HG03342 (cell line): ENCODE data around the gene NFIX.

Source experiments
- ATAC-seq: cut with Tn5 transposase; IDR thresholded peaks from one replicate; pipeline ENCODE4 v1.9.1; 2021; ENCODE audit warnings: mild to moderate bottlenecking, moderate library complexity; ENCODE audit not compliant: unreplicated experiment

Gene NFIX

DNA sequence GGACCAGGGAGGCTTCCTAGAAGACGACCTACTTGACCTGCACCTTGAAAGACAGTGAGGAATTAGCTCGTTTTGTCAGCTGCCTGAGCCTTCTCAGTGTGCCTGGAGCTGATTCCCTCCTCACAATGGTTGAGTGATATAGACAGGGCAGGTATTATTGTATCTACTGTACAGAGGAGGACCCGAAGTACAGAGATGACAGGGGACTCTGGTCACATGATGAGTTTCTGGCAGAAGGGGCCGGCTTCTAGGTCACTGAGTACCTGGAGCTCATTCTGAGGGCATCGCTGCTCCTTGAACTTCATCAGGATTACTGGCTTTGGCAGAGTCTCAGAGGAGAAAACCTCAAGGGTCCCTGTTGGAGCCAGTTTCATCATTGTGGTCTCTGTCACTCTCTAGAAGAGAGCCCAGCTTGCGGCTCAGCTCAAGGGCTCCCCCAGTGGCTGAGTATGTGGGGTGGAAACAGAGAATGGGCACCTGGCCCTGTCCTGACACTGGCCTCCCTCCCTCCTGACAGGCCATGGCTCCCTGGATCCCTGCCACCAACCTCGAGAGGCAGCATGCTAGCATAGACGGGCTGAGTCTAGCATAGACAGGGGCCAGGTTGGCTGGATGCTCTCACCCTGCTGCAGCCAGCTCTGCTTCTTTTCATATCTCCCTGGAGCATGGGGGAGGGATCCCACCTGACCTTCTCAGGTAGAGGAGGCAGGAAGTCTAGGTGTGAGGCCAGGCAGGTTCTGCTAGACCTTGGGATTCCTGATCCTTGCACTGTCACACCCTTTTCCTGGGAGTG, 38.7 kb downstream of the NFIX start:
- no peak for ATAC-seq

DNA sequence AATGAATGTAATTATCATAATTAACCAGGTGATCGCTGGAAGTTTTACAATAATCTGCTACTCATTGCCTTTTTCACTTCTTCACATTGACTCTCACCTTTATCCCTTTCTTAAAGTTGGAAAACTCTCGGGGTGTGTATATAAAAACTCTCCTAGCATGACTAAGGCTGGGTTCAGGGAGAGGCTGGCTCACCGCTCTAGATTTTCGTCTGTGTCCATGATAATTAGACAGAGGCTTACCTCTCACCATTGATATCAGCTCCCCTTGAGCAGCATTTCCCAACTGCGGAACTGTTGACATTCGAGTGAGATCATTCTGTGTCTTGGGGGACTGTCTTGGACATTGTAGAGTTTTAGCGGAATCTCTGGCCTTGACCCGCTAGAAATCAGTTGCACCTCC, 39.4 kb downstream of the NFIX start:
- ATAC-seq = no peak

DNA sequence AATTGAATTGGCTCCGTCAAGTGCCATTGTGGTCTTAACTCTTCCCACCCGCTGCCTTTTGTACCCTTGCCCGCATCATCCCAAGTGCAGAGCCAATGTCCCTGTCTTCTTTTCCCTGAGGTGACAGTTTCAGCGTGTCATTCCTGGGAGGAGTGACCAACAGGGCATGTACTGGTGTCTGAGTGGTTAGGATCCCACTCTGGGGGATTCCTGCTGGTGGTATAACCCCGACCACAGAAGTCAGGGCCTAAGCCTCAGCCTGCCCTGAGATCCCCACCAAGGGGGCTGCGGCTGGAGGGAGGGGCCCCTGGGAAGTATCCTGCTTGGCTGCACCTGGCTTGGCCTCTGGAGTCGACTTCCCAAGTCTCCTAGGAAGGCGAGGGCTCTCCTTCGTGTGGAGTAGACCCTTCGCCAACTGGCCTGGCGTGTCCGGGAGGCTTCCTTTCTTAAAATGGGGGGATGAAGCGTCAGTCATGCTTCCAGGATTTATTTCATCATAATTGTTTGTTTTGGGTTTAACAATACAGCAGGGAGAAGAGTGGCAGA, 40.6 kb downstream of the NFIX start:
- no peak for ATAC-seq

DNA sequence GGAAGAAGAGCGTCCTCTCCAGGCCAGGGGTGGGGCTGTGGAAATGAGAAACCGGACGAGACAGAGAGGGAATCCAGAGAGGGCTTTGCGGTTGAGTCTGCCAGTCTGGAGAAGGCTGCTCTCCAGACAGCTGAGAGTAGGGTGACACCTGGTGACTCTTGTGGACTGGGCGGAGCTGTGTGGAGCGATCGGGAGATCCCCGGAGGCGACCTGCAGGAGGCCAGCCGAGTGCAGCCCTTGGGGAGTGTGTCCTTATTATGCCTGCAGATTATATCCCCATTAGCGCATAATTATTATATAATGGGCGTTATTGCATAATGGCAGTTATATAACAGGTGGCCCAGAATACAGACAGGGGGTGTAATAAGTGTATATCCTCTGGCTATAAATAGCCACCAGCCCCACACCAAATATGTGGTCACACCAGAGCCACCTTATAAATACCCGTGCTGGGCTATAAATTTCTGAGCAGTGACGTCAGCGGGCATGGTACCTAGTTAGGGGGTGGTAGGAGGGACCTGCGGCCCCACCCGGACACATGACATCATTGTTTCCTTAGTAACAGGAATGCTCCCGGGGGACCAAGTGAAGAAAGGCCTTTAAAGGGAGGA, 41.2 kb downstream of the NFIX start:
- no peak for ATAC-seq

DNA sequence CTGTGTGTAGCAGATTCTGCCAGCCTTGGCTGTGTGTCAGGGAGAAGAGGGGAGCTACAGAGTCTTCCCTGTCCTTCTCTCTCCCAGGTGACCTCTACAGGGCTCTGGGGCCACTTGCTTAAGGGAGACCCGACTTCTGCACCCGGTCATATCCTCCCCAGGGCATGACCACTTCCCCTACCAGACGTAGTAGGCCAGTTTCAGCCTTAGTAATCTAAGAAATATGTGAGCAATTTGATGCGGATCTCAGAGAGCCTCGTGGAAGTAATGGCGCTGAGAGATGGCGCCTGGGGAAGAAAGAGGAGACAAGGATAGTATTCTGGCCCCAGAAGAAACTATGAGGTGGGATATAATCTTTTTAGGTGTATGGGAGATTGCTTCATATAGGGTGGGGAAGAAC, 41.9 kb downstream of the NFIX start:
- no peak for ATAC-seq

DNA sequence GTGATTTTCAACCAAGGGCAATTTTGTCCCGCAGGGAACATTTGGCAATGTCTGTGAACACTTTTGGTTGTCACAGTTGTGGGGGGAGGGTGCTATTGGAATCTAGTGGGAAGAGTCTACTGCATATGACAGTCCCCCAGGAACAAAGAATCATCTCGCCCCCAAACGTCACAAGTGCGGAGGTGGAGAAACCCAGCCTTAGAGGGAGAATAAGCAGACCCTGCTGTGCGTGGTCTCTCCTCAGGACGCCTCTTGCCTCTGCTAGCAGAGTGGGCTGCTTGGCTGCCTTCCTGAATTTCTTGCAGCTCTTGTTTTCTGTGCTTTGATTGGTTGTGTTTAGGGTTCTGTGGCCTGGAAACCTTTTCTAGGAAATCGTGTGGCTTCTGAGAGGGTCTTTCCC, 42.5 kb downstream of the NFIX start:
- no peak for ATAC-seq

DNA sequence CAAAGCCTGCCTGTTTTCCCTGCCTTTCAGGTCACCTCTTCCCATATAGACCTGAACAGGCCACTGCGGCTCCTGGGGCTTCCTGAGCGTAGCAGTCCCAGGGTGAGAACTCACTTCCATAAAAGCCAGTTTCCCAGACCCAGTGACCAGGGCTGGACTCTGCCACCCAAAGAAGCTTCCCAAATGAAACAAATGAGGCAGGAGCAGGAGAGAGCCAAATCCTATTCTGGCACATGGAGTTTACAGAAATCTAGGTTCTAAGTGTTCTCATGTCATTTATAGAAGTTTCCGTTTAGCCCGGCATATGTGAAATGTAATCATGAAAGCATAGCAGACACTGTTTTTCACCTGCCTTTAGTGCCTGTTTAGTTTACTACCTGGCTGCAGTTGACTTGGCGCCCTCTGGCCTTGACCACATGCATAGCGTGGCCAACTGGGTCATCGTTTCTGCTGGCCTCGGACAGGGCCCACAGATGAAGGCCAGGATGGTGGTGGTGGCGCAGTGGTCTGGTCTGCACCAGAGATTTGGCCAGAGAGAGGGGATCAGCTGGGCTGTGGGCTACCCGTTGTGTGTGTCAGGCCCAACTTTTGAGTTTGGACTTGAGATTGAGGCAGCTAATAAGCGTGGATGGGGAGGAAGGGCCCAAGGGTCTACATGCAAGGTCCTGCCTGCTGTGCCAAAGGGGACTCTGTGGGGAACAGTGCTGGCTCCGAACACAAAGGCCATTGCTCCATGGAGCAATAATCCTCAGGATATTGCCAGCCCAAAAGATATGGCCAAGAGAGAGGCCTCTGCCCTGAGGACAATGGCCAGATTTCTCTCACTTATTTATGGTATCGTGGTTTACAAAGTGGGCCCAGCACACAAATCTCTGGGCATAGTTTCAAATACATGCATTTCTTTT, 43.3 kb downstream of the NFIX start:
- no peak for ATAC-seq

DNA sequence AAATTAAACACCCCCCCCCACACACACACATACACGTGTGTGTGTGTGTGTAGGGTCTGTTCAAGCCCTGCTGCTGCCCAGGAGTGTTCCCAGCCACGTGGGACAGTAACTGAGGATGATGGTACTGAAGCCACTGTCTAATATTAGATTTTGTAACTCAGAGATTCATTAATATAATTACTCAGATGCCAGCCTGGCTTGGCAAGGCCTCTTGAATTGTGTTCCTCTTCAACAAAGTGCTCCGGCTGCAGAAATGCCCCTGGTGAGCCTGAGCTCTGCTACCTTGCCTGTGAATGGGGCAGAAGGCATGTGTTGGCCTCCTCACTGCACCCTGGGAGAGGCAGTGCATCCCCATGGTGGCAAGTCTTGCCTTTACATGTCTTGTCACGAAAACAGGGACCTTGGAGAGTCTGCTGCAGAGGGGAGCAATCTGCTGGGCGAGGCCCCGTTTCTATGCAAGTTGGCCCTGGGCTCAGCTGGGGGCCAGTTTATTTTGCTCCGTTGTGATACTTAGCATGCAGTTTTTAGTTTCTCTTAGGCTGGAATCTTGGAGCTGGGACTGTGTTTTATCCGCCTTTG, 44.0 kb downstream of the NFIX start:
- ATAC-seq = no peak

DNA sequence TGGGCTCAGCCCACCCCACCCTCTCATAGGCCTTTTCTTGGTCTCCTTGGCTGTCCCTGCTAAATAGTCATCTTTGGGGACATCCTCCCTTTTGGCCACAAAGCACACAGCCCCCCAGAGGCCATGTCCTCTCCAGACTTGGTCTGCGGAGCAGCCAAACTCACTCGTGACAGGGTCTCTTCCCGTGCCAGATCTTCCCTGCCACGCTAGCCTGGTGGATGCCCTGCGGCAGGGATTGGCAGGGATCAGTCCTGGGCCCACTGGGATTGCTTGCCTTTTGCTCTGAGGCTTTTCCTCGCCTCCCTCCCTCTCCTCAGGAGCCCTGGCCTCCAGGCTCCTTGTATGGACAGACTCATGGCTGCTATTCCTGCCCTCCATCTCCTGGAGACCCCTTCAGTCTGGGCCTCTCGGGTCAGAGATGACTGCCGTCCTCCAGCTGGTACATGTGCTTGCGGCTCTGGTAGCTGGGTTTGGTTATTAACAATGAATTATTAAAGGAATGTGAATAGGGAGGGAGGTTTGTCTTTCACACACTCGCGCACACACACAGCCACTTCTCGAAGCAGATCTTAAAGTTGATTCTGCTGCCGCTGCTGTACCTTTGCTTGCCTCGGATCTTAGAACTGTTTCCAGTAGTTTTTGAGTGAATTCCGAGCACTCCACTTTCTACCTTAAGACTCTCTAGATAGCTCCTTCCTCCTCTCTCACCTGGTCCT, 45.1 kb downstream of the NFIX start:
- no peak for ATAC-seq

DNA sequence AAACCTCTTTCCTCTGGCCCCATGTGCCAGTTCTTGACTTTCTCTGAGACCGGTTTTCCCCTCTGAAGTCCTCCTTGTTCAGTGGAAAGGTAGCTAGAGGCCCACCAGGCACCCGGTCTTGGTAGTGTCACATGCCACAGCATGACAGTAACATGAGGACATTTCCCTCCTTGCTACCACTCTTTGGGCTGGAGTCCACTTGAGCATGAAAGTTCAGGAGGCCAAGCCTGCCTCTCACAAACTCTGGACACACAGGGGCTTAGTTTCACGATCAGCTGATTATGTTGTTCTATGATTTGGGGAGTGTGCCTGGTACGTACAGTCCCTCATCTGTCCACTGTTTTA, 45.6 kb downstream of the NFIX start:
- ATAC-seq = no peak

DNA sequence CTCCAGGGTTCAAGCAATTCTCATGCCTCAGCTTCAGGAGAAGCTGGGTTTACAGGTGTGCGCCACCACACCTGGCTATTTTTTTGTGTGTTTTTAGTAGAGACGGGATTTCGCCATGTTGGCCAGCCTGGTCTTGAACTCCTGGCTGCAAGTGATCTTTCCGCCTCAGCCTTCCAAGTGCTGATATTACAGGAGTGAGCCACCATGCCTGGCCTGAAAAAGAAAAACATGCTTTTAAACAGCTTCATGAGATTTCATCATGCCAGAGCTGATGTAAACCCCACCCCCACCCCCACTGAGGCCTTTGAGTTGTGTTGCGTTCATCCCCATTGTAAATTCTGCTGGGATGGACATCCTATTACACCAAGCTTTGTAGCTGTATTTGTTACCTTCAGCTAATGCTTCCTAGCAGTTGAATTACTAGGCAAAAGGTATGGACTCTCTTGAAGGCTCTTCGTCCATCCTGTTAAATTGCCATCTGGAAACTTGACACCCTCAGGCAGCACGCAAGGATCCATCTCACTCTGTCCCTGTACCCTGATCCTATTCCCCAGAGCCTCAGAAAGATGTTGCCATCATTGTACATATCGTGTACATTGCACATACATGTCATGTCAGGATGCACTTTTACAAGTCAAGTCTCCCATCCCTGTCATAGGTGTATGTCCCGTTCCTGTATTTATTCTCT, 47.3 kb downstream of the NFIX start:
- ATAC-seq = no peak

DNA sequence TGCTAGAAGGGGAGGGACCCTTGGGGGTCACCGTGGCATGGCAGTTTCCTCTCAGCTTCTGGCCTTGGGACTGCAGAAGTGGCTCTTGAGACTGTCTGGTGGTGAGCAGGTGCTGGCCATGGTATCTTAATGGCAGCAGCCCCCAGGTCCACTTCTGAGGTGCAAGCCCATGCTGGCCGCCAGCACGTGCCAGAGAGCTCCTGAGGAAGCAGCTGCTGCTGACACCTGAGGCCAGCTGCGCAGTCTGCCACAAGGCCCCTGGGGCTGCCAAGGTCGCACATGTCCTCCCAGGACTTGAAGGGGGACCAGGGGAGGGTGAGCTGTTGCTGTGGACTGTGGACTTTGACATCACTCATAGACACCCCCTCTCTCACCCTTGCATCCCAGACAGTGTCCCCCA, 48.0 kb downstream of the NFIX start:
- no peak for ATAC-seq

DNA sequence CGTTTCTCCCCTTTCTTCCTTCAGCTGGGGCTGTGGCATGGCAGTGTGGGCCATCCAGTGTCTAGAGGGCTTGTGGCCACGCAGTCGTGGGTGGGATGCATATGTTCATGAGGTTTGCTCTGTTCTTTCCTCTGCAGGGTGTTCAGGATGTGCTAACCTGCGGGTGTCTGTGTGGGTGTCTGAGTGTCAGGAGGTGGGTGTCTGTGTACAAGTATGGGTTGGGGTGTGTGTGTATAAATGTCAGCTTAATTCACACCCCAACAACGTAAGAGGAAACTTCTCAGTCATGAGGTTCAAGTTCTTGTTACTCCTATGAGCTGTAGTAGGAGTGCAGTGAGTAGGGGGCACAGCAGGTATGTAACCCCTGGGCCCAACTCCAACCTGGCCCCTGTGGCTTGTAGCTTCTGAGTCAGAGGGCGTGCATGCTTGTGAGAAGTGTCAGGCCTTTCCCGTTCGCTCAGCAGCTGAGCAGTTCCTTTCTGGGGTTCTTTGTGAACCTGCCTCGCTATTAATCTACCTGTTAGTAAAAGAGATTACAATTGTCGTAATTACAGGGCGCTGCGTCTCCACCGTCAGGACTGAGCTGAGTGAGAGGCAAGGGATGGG, 49.1 kb downstream of the NFIX start:
- no peak for ATAC-seq

DNA sequence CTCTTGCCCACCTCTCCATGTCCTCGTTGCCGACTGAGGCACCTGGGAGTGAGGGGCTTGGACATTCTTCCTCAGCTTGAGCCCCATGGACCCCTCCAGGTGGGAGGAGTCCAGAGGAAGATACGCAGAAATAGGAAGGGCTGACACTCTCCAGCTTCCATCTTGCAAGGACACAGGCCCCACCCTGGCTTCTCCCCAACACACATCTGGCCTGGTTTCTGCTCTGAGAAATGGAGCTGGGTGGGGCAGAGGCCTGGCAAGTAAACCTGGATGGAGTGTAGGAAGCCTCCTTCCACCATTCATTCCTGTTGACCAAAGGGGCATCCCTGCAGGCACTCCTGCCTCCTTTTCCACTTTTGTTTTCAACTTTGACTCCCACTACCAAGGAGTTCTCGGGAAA, 50.5 kb downstream of the NFIX start:
- no peak for ATAC-seq

DNA sequence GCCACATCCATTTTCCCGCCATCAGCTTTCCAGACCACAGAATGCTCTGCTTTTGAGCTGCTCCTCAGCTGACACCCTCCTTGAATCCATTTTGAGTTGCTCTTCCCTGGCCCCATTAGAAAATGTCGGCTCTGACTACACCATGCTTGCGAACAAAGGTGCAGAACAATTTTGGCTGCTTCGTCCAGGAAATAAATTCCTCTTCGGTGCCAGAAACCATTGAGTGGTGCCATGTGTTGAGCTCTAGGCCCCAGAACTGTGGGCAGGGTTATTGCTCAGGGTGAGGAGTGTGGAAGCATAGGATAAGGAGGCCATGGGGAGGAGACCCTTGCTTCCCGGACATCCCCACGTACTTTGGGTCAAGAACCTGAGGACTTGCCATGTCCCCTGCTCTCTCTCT, 52.1 kb downstream of the NFIX start:
- ATAC-seq = no peak

DNA sequence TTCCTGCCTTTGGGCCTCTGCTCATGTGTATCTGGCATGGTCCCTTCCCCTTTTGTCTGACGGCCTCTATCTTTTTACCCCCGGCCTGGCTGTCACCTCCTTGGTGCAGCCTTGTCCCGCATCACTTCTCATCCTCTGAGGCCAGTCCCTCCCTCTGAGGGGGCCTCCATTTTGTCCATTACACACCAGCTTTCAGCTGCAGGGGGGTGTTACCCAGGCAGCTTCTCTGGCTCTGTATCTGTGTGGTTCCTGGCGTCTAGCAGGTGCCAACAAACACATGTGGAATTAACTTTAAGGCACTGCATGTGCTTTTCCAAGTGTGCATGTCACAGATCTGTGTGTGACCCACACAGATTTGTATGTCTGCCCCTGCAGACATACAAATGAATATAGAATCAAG, 55.0 kb downstream of the NFIX start:
- ATAC-seq = no peak

DNA sequence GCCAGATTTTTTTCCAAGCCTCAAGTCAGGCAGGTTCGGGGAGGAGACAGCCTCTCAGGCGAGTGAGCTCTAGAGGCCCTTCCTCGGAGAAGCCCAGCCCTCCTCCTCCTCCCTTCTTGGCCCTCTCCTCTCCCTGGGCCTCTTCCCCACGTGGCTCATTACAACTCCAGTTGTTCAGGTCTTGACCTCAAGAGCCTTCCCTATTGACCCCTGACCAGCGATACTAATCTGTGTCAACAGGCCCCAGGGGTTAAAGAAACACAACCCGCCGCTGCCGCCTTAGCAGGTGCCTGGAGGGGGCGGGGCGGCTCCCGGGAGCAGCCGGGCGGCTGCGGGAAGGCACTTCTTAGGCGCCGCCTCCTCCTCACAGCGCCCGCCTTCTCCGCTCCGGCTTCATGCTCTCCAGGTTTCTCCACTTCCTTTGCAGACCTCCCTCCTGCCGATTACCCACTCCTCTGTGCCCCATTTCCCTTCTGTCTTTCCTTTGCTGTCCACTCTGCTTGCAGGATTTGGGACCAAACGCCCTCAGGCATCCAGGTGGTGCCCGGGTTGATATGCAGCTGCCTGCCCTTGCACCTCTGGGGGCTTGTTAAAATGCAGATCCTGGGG, 56.4 kb downstream of the NFIX start:
- no peak for ATAC-seq

DNA sequence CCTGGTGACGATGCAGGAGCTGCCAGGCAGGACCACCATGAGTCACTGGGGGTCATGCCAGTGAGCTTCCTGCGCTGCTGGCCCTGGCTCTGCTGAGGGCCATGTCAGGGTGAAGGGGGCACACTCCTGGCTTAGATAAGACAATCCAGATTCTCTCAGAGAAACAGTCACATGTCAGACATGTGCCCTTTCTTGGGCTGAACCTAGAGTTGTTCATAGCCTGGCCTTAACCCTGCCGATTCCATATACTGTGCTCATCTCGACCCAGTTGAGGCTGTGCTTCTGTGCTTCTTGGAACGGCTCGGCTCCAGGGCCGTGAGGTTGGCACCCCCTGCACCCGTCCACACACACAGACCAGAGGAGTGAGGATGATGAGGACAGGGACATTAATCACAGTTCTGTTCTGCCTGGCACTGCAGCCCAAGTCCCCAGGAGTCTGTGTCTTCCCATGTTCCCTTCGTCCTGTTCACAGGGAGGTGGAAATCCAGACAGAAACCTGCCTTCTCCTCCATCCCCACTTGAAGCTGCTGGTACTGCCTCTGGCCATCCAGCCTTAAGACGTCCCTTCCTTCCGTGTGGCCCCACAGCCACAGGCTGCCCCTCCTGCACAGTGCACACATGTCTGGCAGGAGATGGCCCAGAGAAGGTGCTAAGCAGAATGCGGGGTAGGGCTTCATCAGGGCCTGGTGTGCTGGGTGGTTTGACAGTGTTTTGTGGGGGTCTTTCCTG, 57.3 kb downstream of the NFIX start:
- no peak for ATAC-seq

DNA sequence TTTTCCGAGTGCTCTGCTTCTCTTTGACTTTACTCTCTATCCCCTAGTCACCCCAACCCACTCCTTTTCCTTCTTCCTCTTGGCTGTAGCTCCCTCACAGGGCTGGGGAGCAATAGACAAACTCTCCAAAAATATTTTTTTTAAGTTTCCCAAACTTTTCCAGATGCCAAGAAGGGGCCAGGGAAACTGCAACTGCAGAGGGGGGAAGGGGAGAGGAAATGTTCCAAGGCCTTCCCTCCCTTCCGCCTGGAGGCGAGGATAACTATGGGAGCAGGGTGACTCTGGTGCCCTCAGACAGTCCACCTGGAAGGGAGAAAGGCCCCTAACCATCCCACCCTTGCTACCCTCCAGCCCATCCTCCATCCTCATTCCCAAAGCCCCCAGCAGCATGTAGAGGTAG, 58.0 kb downstream of the NFIX start:
- no peak for ATAC-seq
